Measurements from ENCODE around the gene ASXL3. TPM values are rescaled to one million over a fixed set of nuclear protein-coding genes. Genes with fewer than 3 reads are reported as not detected.

ASXL3 gene
- total and polyA plus RNA-seq, 2 donors from 2014 or later, result 0.71 to 10.4 TPM

- Histone ChIP-seq H3K27ac (ENCODE audit: low read depth in 2 of 2, low read length in 2 of 2) (no peak overlapping the region), H3K27me3 (ENCODE audit: control insufficient read depth, insufficient read depth, low read length) (no peaks in the 10 kb centered on the region), H3K9ac (ENCODE audit: low read length in 3 of 3) (no peak overlapping the region), H3K4me1 (ENCODE audit: control insufficient read depth in 2 of 3, insufficient read depth in 2 of 3, low read depth in 1 of 3, low read length in 3 of 3) (peaks cover 0 to 4% (median 3%) of the 10 kb centered on the region in 3 donors), H3K9me3 (ENCODE audit: control insufficient read depth in 2 of 3, insufficient read depth in 1 of 3, low read length in 3 of 3) (no peaks in the 10 kb centered on the region), H3K36me3 (ENCODE audit: control insufficient read depth in 2 of 3, insufficient read depth in 3 of 3, low read length in 3 of 3) (no peaks in the 10 kb centered on the region), H3K4me3 (ENCODE audit: low read length in 3 of 3) (no peak overlapping the region)
- DNase-seq (no peak), FAIRE-seq (no peak)
- TF ChIP-seq CTCF (IDR thresholded peaks at IDR 0.05; ENCODE audit: borderline replicate concordance, extremely low read depth, insufficient read depth), result no peak
- intact Hi-C loops (cut with DNase I), result no loop called here
These were observed 2.6 kb upstream of the ASXL3 start for GRCh38 chr18:33575451-33575850.

- peak overlapping the region in 2 of 3 donors; percentile 84 to 95 for H3K9ac ChIP-seq (ENCODE audit: low read length in 3 of 3)
- peaks cover 0 to 4% (median 3%) of the 10 kb centered on the region in 3 donors for H3K4me1 ChIP-seq (ENCODE audit: control insufficient read depth in 2 of 3, insufficient read depth in 2 of 3, low read depth in 1 of 3, low read length in 3 of 3)
- TF ChIP-seq CTCF (IDR thresholded peaks at IDR 0.05; ENCODE audit: borderline replicate concordance, extremely low read depth, insufficient read depth), result no peak
- no peaks in the 10 kb centered on the region for H3K9me3 ChIP-seq (ENCODE audit: control insufficient read depth in 2 of 3, insufficient read depth in 1 of 3, low read length in 3 of 3)
- intact Hi-C loops (cut with DNase I), result no loop called here
- H3K4me3 ChIP-seq (ENCODE audit: low read length in 3 of 3), result peak overlapping the region; percentile 84 to 95 (median 92)
- DNase-seq (peak in 1 of 5 donors; percentile 7), FAIRE-seq (peak; percentile 51)
- no peaks in the 10 kb centered on the region for H3K36me3 ChIP-seq (ENCODE audit: control insufficient read depth in 2 of 3, insufficient read depth in 3 of 3, low read length in 3 of 3)
- H3K27me3 ChIP-seq (ENCODE audit: control insufficient read depth, insufficient read depth, low read length), result no peaks in the 10 kb centered on the region
- peak overlapping the region in 1 of 2 donors; percentile 94 for H3K27ac ChIP-seq (ENCODE audit: low read depth in 2 of 2, low read length in 2 of 2)
These were observed 896 bp upstream of the ASXL3 start for GRCh38 chr18:33576999-33577646.

- H3K9ac ChIP-seq (ENCODE audit: low read length in 3 of 3), result peak overlapping the region; percentile 43 to 91 (median 69)
- intact Hi-C loops (cut with DNase I), result no loop called here
- no peaks in the 10 kb centered on the region for H3K27me3 ChIP-seq (ENCODE audit: control insufficient read depth, insufficient read depth, low read length)
- H3K36me3 ChIP-seq (ENCODE audit: control insufficient read depth in 2 of 3, insufficient read depth in 3 of 3, low read length in 3 of 3), result no peaks in the 10 kb centered on the region
- peak overlapping the region; percentile 82 to 83 for H3K27ac ChIP-seq (ENCODE audit: low read depth in 2 of 2, low read length in 2 of 2)
- DNase-seq (peak; percentile 71 to 86 (median 75)), FAIRE-seq (no peak)
- TF ChIP-seq CTCF (IDR thresholded peaks at IDR 0.05; ENCODE audit: borderline replicate concordance, extremely low read depth, insufficient read depth), result no peak
- H3K4me1 ChIP-seq (ENCODE audit: control insufficient read depth in 2 of 3, insufficient read depth in 2 of 3, low read depth in 1 of 3, low read length in 3 of 3), result peaks cover 3 to 7% (median 4%) of the 10 kb centered on the region in 3 donors
- peak overlapping the region; percentile 92 to 99 (median 94) for H3K4me3 ChIP-seq (ENCODE audit: low read length in 3 of 3)
- no peaks in the 10 kb centered on the region for H3K9me3 ChIP-seq (ENCODE audit: control insufficient read depth in 2 of 3, insufficient read depth in 1 of 3, low read length in 3 of 3)
These were observed 714 bp downstream of the ASXL3 start for GRCh38 chr18:33578518-33579348.

Measured in kidney (tissue), 14 donors.